ENCODE results near the gene ITGAE.

DNA sequence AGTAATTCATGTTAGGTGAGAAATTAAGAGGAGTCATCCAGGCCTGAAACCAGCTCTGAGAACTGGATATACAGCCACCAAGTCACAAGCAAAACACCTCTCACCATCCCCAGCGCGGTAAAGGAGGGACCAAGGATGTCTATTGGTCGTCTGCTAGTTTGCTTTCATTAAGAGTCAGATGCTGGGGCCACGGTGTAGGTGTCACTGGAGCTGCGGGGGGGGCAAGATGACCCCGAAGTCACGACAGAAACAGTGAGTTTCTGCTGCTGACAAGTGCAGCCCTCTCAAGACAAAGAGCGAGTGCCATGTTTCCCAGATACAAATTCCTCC, 44.3 kb upstream of the ITGAE start:
- TF ChIP-seq RAD21 (IDR thresholded peaks at IDR 0.05; ENCODE audit: low read depth) (no peak), FOXM1 (IDR thresholded peaks at IDR 0.05; ENCODE audit: borderline replicate concordance, low read depth) (no peak), ZBTB7A (IDR thresholded peaks at IDR 0.05; ENCODE audit: low read depth) (no peak), TAF1 (IDR thresholded peaks at IDR 0.05; ENCODE audit: low read depth) (no peak)

Measured in Ishikawa (cell line).